Left lung (tissue), 10 donors: ENCODE data around the gene DCUN1D2. TPM values are rescaled to one million over a fixed set of nuclear protein-coding genes. Genes with fewer than 3 reads are reported as not detected.
"Not testable (repeated sequence)": the region's sequence is repeated elsewhere in the genome, so short reads cannot be mapped to it uniquely, and the experiment has no call there.

Source experiments
- ATAC-seq: fragments of 200-7000 bp; cut with Tn5 transposase; one replicate; pipeline ENCODE4 v1.9.1; 2020; ENCODE audit warnings: moderate library complexity
- DNase-seq, 4 donors: peaks; one replicate each; pipeline ENCODE4 v3.0.0-alpha.2; 2013 to 2020
- H3K27ac ChIP-seq, 2 donors: fragments of 200-600 bp; sonication (generic) in 1 of 2; one replicate each; pipeline versions ENCODE4 v1.5.0 to v1.8.0; 2020 to 2021
- H3K27me3 ChIP-seq, 2 donors: fragments of 200-600 bp; sonication (generic) in 1 of 2; one replicate each; pipeline versions ENCODE4 v1.5.0 to v1.8.0; 2020 to 2021
- H3K36me3 ChIP-seq, 2 donors: fragments of 200-600 bp; sonication (generic) in 1 of 2; one replicate each; pipeline versions ENCODE4 v1.5.0 to v1.8.0; 2020 to 2021
- H3K4me1 ChIP-seq, 2 donors: fragments of 200-600 bp; one replicate each; pipeline ENCODE4 v1.8.0; 2021
- H3K4me3 ChIP-seq, 2 donors: fragments of 200-600 bp; sonication (generic) in 1 of 2; one replicate each; pipeline versions ENCODE4 v1.5.0 to v1.8.0; 2020 to 2021; ENCODE audit warnings: mild to moderate bottlenecking in 1 of 2
- H3K9me3 ChIP-seq, 2 donors: fragments of 200-600 bp; sonication (generic) in 1 of 2; one replicate each; pipeline versions ENCODE4 v1.5.0 to v1.8.0; 2020 to 2021
- intact Hi-C, 2 donors: fragments of 100-400 bp; cut with DNase I; formaldehyde crosslinking; loops; one replicate each; pipeline versions ENCODE4 v1.11.2 to v1.14.2; 2022
- polyA plus RNA-seq, 6 donors: library from polyadenylated mRNA; unstranded; fragments of 120-200 nt; gene quantifications; one replicate each; pipeline ENCODE4 v1.2.1, GENCODE V29; 2013; ENCODE audit not compliant: insufficient read length in 6 of 6
- total RNA-seq, 2 donors: library from RNA; stranded (reverse); fragmentation: NEBNext Ultra II Directional; extraction: Animal tissue kit (Norgen Biotek cat#: 25700); gene quantifications; one replicate each; pipeline ENCODE4 v1.2.1, GENCODE V29; 2021
- TF ChIP-seq, protein P1 (sequence below), 2 donors: fragments of 200-600 bp; sonication (generic) in 1 of 2; IDR thresholded peaks; one replicate each; pipeline versions ENCODE4 v1.5.0 to v1.8.0; 2021; ENCODE audit warnings: antibody characterized with exemption in 2 of 2
- donor health status: DM: no; HTN: yes; CAD: no.
- donor health status: DM: no; HTN: no; CAD: no.

Gene DCUN1D2
- total and polyA plus RNA-seq, 8 donors, result 10.3 to 26.3 (median 19.2) TPM

GRCh38 chr13:113452942-113453901 lies 37.3 kb downstream of the DCUN1D2 start, which contains the start of gene ADPRHL1:
Gene ADPRHL1, minus strand, starts transcription at chr13:113453488. Its CDS starts 51 bp downstream, at chr13:113453437.
- H3K9me3 ChIP-seq, result no peaks in the 10 kb centered on the region
- H3K36me3 ChIP-seq, result peaks cover 0 to 60% of the 10 kb centered on the region in 2 donors
- H3K4me1 ChIP-seq, result no peaks in the 10 kb centered on the region
- no peaks in the 10 kb centered on the region for H3K27me3 ChIP-seq
- TF ChIP-seq, protein P1, sequence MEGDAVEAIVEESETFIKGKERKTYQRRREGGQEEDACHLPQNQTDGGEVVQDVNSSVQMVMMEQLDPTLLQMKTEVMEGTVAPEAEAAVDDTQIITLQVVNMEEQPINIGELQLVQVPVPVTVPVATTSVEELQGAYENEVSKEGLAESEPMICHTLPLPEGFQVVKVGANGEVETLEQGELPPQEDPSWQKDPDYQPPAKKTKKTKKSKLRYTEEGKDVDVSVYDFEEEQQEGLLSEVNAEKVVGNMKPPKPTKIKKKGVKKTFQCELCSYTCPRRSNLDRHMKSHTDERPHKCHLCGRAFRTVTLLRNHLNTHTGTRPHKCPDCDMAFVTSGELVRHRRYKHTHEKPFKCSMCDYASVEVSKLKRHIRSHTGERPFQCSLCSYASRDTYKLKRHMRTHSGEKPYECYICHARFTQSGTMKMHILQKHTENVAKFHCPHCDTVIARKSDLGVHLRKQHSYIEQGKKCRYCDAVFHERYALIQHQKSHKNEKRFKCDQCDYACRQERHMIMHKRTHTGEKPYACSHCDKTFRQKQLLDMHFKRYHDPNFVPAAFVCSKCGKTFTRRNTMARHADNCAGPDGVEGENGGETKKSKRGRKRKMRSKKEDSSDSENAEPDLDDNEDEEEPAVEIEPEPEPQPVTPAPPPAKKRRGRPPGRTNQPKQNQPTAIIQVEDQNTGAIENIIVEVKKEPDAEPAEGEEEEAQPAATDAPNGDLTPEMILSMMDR (IDR thresholded peaks at IDR 0.05), result no peak
- H3K4me3 ChIP-seq, result no peak within 1 kb of the TSS
- H3K27ac ChIP-seq, result no peak within 1 kb of the TSS
- intact Hi-C loops, result no loop called here
- no peak for ATAC-seq
- no peak for DNase-seq

- intact Hi-C loops, result no loop called here
- no peaks in the 10 kb centered on the region for H3K4me1 ChIP-seq
- no peak overlapping the region for H3K27ac ChIP-seq
- ATAC-seq (no peak), DNase-seq (no peak)
- H3K27me3 ChIP-seq, result no peaks in the 10 kb centered on the region
- H3K9me3 ChIP-seq, result no peaks in the 10 kb centered on the region
- TF ChIP-seq, protein P1 (IDR thresholded peaks at IDR 0.05), result no peak
- H3K36me3 ChIP-seq, result peaks cover 0 to 53% of the 10 kb centered on the region in 2 donors
- no peak overlapping the region for H3K4me3 ChIP-seq
Observed at GRCh38 chr13:113452466-113452865, 38.0 kb downstream of the DCUN1D2 start.

- ATAC-seq (no peak), DNase-seq (no peak)
- H3K4me3 ChIP-seq, result no peak overlapping the region
- H3K36me3 ChIP-seq, result peaks cover 0 to 49% of the 10 kb centered on the region in 2 donors
- no peaks in the 10 kb centered on the region for H3K27me3 ChIP-seq
- H3K9me3 ChIP-seq, result no peaks in the 10 kb centered on the region
- TF ChIP-seq, protein P1 (IDR thresholded peaks at IDR 0.05), result no peak
- H3K27ac ChIP-seq, result no peak overlapping the region
- intact Hi-C loops, result no loop called here
- no peaks in the 10 kb centered on the region for H3K4me1 ChIP-seq
Observed at GRCh38 chr13:113451951-113452421, 38.5 kb downstream of the DCUN1D2 start.

- H3K27me3 ChIP-seq, H3K4me3 ChIP-seq, H3K9me3 ChIP-seq, H3K27ac ChIP-seq, intact Hi-C loops, H3K4me1 ChIP-seq, ATAC-seq: not testable (repeated sequence)
- peak in 1 of 4 donors; percentile 39 for DNase-seq
- H3K36me3 ChIP-seq, result peaks cover 0 to 40% of the 10 kb centered on the region in 2 donors
Observed at GRCh38 chr13:113450861-113451620, 39.5 kb downstream of the DCUN1D2 start.

DNA sequence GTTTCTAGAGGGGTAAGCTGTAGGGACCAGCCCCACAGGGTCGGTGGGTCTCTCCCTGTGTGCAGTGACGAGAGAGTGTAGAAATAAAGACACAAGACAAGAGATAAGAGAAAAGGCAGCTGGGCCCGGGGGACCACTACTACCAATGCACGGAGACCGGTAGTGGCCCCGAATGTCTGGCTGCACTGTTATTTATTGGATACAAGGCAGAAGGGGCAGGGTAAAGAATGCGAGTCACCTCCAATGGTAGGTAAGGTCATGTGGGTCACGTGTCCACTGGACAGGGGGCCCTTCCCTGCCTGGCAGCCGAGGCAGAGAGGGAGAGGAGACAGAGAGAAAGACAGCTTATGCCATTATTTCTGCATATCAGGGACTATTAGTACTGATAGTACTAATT lies 40.2 kb downstream of the DCUN1D2 start:
- intact Hi-C loops, H3K27me3 ChIP-seq, DNase-seq, H3K27ac ChIP-seq, H3K4me3 ChIP-seq, H3K4me1 ChIP-seq, H3K9me3 ChIP-seq, ATAC-seq: not testable (repeated sequence)
- peaks cover 0 to 33% of the 10 kb centered on the region in 2 donors for H3K36me3 ChIP-seq
